ENCODE data around the gene UBASH3A.

Gene UBASH3A

DNA sequence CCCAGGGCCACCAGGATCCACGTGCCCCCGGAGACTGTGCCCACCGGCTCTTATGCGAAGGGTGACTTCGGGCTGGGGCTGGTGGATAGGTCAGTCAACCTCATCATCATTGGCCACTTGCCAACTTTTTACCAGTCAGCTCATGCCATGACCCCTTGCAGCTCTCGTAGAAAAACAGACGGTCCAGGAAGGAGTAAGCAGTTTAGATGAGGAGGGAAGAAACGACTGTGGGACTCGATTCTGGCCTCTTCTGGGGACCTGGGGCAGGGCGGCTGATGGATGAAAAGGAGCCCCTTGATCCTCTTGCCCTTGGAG is 41.0 kb downstream of the UBASH3A start:
- TF ChIP-seq EZH2 (IDR thresholded peaks at IDR 0.05) (no peak), FOXP2 (optimal IDR thresholded peaks at IDR 0.05; ENCODE audit: control extremely low read depth, extremely low read length, insufficient read depth) (no peak), POLR2AphosphoS5 (IDR thresholded peaks at IDR 0.05; ENCODE audit: borderline replicate concordance, low read depth, low read length) (no peak)
- no peak for DNase-seq (ENCODE audit: low read depth, low spot score)
- Histone ChIP-seq H3K27ac (no peak overlapping the region), H3K9me3 (ENCODE audit: low read depth, low read length) (no peaks in the 10 kb centered on the region), H3K9ac (ENCODE audit: insufficient read length) (no peak overlapping the region), H3K36me3 (ENCODE audit: insufficient read depth, low read length) (no peaks in the 10 kb centered on the region), H3K4me3 (no peak overlapping the region)

DNA sequence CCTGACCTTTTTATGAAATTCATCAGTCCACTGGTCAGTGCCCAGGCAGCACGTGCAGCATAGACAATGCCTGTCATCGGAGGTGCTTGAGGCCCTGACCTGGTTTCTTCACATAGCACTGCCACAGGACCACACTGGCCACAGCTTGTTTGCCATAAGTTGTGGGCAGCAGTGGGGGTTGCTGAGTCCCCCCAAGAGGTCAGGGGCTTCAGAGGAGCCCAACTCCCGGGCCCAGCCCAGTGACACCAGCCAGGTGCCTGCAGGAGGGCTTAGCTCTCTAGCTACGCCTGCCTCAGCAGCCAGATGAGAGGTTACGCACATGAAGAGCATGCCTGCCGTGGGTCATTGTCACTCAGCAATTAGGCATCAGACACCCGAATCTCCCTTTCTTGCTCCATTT is 41.6 kb downstream of the UBASH3A start:
- H3K4me3 ChIP-seq = no peak overlapping the region
- H3K27ac ChIP-seq = no peak overlapping the region
- TF ChIP-seq EZH2 (IDR thresholded peaks at IDR 0.05) (no peak), POLR2AphosphoS5 (IDR thresholded peaks at IDR 0.05; ENCODE audit: borderline replicate concordance, low read depth, low read length) (no peak), FOXP2 (optimal IDR thresholded peaks at IDR 0.05; ENCODE audit: control extremely low read depth, extremely low read length, insufficient read depth) (no peak)
- H3K36me3 ChIP-seq (ENCODE audit: insufficient read depth, low read length) = no peaks in the 10 kb centered on the region
- no peak overlapping the region for H3K9ac ChIP-seq (ENCODE audit: insufficient read length)
- no peaks in the 10 kb centered on the region for H3K9me3 ChIP-seq (ENCODE audit: low read depth, low read length)
- DNase-seq (ENCODE audit: low read depth, low spot score) = no peak

DNA sequence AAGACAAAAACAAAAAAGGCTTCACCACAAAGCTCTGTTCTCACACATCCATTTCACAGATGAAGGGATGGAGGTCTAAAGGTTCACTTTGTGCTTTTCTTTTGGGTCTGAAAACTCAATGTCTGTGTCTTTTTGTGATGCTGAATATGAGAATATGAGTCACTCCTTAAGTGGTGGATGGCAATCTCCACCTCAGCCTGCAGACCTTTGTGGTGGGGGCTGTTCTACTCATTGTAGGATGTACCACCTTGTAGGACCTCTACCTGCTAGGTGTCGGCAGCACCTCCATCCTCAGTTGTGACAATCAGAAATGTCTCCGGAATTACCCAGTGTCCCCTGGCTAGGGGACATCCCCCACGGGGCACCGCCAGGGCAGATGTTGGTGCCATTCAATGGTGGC is 42.8 kb downstream of the UBASH3A start:
- Histone ChIP-seq H3K4me3 (no peak overlapping the region), H3K27ac (no peak overlapping the region), H3K9me3 (ENCODE audit: low read depth, low read length) (no peaks in the 10 kb centered on the region), H3K9ac (ENCODE audit: insufficient read length) (no peak overlapping the region), H3K36me3 (ENCODE audit: insufficient read depth, low read length) (no peaks in the 10 kb centered on the region)
- no peak for DNase-seq (ENCODE audit: low read depth, low spot score)
- TF ChIP-seq POLR2AphosphoS5 (IDR thresholded peaks at IDR 0.05; ENCODE audit: borderline replicate concordance, low read depth, low read length) (no peak), EZH2 (IDR thresholded peaks at IDR 0.05) (no peak), FOXP2 (optimal IDR thresholded peaks at IDR 0.05; ENCODE audit: control extremely low read depth, extremely low read length, insufficient read depth) (no peak)

DNA sequence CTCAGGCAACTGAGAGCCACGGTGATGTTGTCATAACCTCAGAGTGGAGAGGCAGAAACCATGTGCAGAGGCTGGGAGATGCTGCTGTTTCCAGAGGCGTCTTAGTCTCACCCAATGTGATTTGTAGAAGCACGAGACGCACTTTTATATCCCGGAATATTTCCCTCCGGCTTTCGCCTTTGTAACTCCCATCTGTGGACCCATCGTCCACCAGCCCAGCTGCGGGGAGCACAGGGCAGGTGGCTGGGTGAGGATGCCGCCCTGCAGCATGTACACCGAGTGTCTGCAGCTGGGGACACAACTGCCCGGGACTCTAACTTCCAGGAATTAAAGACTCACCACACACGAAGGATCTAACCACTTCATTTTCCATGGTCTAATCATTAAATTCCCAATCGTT is 43.5 kb downstream of the UBASH3A start:
- H3K9ac ChIP-seq (ENCODE audit: insufficient read length) = no peak overlapping the region
- H3K4me3 ChIP-seq = no peak overlapping the region
- no peaks in the 10 kb centered on the region for H3K36me3 ChIP-seq (ENCODE audit: insufficient read depth, low read length)
- TF ChIP-seq POLR2AphosphoS5 (IDR thresholded peaks at IDR 0.05; ENCODE audit: borderline replicate concordance, low read depth, low read length) = no peak
- TF ChIP-seq FOXP2 (optimal IDR thresholded peaks at IDR 0.05; ENCODE audit: control extremely low read depth, extremely low read length, insufficient read depth) = no peak
- no peak for TF ChIP-seq EZH2 (IDR thresholded peaks at IDR 0.05)
- H3K27ac ChIP-seq = no peak overlapping the region
- no peaks in the 10 kb centered on the region for H3K9me3 ChIP-seq (ENCODE audit: low read depth, low read length)
- no peak for DNase-seq (ENCODE audit: low read depth, low spot score)

DNA sequence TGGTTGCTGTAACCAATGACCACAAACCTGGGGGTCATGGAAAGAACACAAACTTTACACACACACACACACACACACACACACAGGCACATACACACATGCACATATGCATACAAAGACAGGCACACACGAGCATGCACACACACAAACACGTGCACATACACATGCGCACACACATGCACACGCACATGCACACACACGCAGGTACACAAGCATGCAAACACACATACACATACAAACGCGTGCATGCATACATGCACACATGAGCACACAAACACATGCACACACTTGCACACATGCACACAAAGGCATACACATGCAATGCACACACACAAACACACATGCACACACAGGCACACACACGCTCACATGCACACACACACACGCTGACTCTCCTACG is 44.0 kb downstream of the UBASH3A start:
- DNase-seq (ENCODE audit: low read depth, low spot score) = no peak
- Histone ChIP-seq H3K9me3 (ENCODE audit: low read depth, low read length) (no peaks in the 10 kb centered on the region), H3K9ac (ENCODE audit: insufficient read length) (no peak overlapping the region), H3K27ac (no peak overlapping the region), H3K36me3 (ENCODE audit: insufficient read depth, low read length) (no peaks in the 10 kb centered on the region), H3K4me3 (no peak overlapping the region)
- TF ChIP-seq FOXP2 (optimal IDR thresholded peaks at IDR 0.05; ENCODE audit: control extremely low read depth, extremely low read length, insufficient read depth) = no peak
- TF ChIP-seq EZH2 (IDR thresholded peaks at IDR 0.05) = no peak
- no peak for TF ChIP-seq POLR2AphosphoS5 (IDR thresholded peaks at IDR 0.05; ENCODE audit: borderline replicate concordance, low read depth, low read length)

DNA sequence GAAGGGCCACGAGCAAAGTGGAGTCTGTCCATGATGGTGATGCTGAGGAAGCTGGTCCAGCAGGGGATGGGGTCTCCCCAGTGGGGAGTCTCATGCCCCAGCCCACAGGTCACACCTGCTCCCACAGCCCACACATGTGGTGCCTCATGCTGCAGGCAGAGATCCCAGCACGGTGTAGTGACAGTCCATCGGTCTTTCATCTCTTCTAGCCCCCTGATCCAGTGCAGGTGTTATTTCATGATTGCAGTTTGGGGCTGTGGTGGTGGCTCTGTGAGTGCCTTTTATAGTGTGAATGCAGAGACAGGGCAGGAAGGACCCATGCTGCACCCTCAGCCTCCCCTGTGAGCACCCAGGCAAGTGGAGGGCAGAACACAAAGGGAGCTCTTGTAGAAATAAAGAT is 45.0 kb downstream of the UBASH3A start:
- H3K9ac ChIP-seq (ENCODE audit: insufficient read length) = no peak overlapping the region
- no peaks in the 10 kb centered on the region for H3K9me3 ChIP-seq (ENCODE audit: low read depth, low read length)
- H3K36me3 ChIP-seq (ENCODE audit: insufficient read depth, low read length) = no peaks in the 10 kb centered on the region
- no peak overlapping the region for H3K27ac ChIP-seq
- TF ChIP-seq FOXP2 (optimal IDR thresholded peaks at IDR 0.05; ENCODE audit: control extremely low read depth, extremely low read length, insufficient read depth) = no peak
- no peak for TF ChIP-seq EZH2 (IDR thresholded peaks at IDR 0.05)
- no peak for TF ChIP-seq POLR2AphosphoS5 (IDR thresholded peaks at IDR 0.05; ENCODE audit: borderline replicate concordance, low read depth, low read length)
- no peak for DNase-seq (ENCODE audit: low read depth, low spot score)
- no peak overlapping the region for H3K4me3 ChIP-seq

DNA sequence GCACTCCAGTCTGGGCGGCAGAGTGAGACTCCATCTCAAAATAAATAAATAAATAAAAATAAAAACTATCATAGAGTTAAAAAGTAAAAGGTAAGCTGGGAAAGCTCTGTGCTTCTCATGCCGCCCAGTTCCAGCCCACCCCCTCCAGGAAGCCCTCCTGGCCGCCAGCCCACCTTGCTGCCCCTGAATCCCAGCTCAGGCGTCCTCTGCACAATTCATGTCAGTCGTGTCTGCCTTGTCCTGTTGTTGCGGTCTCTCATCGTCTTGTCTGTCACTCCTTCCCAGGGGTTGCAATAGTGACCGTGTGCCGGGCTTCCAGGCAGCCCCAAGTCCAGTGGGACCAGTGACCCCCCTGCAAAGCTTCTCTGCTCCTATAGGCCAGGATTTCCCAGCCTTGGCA is 48.2 kb downstream of the UBASH3A start:
- TF ChIP-seq FOXP2 (optimal IDR thresholded peaks at IDR 0.05; ENCODE audit: control extremely low read depth, extremely low read length, insufficient read depth) (no peak), EZH2 (IDR thresholded peaks at IDR 0.05) (no peak), POLR2AphosphoS5 (IDR thresholded peaks at IDR 0.05; ENCODE audit: borderline replicate concordance, low read depth, low read length) (no peak)
- H3K27ac ChIP-seq = no peak overlapping the region
- no peaks in the 10 kb centered on the region for H3K9me3 ChIP-seq (ENCODE audit: low read depth, low read length)
- H3K4me3 ChIP-seq = no peak overlapping the region
- no peaks in the 10 kb centered on the region for H3K36me3 ChIP-seq (ENCODE audit: insufficient read depth, low read length)
- H3K9ac ChIP-seq (ENCODE audit: insufficient read length) = no peak overlapping the region
- no peak for DNase-seq (ENCODE audit: low read depth, low spot score)

DNA sequence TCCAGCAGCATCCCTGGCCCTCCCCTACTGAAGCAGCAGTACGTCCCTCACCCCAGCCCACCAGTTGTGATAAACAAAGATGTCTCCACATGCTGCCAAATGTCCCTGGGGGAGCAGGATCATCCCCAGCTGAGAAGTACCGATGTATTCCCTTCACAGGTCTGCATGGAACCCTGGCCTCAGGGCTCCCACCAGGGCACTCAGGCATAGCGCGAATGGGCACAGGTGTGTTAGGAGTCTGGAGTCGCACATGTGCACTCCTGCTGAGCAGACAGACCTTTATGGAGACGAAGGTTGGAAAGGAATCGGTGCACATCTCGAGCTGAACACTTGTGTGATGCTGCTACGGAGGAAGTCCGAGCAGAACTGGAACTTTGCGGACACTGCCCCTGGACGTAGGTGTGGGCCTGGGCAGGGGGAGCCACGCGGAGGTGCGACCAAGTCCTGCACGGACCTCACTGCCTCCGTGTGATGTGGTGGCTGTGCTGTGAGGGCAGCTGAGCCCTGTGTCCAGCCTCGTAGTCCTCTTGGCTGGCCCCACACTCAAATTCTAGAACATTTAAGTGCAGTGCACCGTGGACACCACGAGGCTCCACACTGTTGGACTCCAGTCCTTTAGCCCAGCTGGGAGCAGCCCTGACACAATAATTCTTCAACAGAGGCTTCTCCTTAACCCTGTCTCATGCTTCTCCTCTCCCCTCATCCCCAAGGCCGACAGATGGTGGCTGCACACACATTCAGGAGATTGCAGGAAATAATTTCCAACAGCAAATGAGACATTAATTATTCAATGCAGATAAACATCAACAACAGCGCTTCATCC is 48.9 kb downstream of the UBASH3A start:
- Histone ChIP-seq H3K36me3 (ENCODE audit: insufficient read depth, low read length) (no peaks in the 10 kb centered on the region), H3K9ac (ENCODE audit: insufficient read length) (no peak overlapping the region), H3K27ac (no peak overlapping the region), H3K9me3 (ENCODE audit: low read depth, low read length) (no peaks in the 10 kb centered on the region), H3K4me3 (no peak overlapping the region)
- TF ChIP-seq EZH2 (IDR thresholded peaks at IDR 0.05) (no peak), FOXP2 (optimal IDR thresholded peaks at IDR 0.05; ENCODE audit: control extremely low read depth, extremely low read length, insufficient read depth) (no peak), POLR2AphosphoS5 (IDR thresholded peaks at IDR 0.05; ENCODE audit: borderline replicate concordance, low read depth, low read length) (no peak)
- DNase-seq (ENCODE audit: low read depth, low spot score) = no peak
